Measurements from ENCODE around the gene BLM.

The BLM gene

GRCh38 chr15:90774731-90775514, 57.8 kb downstream of the BLM start:
- intact Hi-C loops (cut with DNase I), result no loop called here

DNA sequence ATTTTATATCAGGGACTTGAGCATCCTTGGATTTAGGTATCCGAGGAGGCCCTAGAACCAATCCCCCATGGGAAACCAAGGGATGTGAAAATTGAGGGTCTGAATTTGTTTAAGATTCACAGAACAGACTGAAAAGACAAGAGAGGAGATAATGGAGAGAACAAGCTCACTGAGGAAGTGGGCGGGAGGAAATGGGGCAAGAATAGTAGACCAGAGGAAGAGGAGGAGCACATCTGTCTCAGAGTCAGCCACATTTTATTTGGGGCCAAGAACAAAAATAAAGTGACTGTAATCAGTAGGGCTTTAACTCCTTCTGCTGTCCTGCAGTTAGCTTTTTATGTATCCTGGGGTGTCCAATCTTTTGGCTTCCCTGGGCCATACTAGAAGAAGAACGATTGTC, 63.8 kb downstream of the BLM start:
- intact Hi-C loops (cut with DNase I), result no loop called here
- DNase-seq, result no peak

More at GRCh38 chr15:90774731-90775514, 57.8 kb downstream of the BLM start:
- no peak for DNase-seq

GRCh38 chr15:90782442-90782841, 65.3 kb downstream of the BLM start:
- intact Hi-C loops (cut with DNase I), result no loop called here
- DNase-seq, result no peak

DNA sequence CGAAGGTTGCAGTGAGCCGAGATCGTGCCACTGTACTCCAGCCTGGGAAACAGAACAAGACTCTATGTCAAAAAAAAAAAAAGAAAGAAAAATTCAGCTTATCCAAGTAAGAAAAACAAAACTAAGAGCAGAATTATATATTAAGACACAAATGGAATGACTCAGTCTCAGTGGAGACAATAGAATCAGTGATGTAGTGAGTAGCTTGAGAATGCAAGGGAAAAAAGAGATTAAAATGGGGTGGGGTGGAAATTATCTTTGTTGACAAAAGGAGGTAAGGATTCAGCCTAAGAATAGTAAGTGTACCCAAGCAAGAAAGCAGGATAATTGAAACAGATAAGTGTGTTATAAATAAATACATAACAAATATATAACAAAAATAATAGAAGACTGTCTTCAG, 70.7 kb downstream of the BLM start:
- no peak for DNase-seq

DNA sequence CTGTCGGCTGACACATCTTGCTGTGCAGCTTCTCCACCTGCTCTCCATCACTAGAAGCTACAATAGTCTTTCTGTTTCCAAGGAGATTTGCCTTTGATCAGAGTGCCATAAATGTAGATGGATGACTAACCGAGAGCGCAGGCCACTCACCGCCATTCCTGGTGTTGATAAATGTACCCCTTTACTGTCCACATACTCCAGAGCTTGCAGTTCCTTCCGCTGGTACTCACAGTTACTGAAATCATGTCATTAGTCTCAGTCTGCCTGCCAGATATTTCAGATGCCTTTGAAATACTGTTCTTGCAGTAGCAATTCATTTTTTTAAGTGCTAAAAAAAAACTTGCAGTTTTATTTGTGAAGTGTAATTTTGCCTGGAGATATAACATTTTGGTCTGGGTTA, 72.3 kb downstream of the BLM start:
- intact Hi-C loops (cut with DNase I), result no loop called here
- peak in 1 of 10 donors; percentile 7 for DNase-seq

More for the DNA sequence above, 70.7 kb downstream of the BLM start:
- intact Hi-C loops (cut with DNase I), result no loop called here

GRCh38 chr15:90790057-90790456, 72.9 kb downstream of the BLM start:
- intact Hi-C loops (cut with DNase I), result no loop called here

DNA sequence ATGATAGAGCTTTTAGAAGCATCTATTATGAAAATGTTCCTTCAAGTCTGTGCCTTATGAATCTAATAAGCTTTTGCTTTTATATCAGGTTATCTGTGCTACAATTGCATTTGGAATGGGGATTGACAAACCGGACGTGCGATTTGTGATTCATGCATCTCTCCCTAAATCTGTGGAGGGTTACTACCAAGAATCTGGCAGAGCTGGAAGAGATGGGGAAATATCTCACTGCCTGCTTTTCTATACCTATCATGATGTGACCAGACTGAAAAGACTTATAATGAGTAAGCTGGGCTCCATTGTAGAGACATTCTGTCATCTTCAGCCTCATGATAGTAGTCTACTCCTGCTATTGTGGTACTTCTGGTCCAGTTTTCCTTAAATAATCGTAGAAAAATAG, 73.4 kb downstream of the BLM start:
- intact Hi-C loops (cut with DNase I), result no loop called here
- no peak for DNase-seq

More at GRCh38 chr15:90790057-90790456, 72.9 kb downstream of the BLM start:
- peak in 1 of 10 donors; percentile 9 for DNase-seq

DNA sequence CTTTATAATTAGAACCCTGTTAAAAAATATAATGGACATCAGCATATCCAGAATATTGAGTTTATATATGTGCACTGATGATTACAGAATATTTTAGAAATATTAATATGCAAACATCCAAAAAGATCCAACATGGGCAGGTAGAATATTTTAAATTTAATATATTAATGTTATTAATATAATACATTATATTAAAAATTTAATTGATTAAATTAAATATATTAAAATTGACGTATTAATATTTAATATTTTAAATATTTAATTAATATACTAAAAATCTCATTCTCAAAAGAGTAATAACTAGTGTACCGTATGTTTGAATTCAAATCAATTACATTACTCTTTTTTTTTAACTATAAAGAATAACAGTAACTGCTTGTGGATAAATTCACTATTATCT, 77.4 kb downstream of the BLM start:
- DNase-seq, result no peak
- intact Hi-C loops (cut with DNase I), result no loop called here

DNA sequence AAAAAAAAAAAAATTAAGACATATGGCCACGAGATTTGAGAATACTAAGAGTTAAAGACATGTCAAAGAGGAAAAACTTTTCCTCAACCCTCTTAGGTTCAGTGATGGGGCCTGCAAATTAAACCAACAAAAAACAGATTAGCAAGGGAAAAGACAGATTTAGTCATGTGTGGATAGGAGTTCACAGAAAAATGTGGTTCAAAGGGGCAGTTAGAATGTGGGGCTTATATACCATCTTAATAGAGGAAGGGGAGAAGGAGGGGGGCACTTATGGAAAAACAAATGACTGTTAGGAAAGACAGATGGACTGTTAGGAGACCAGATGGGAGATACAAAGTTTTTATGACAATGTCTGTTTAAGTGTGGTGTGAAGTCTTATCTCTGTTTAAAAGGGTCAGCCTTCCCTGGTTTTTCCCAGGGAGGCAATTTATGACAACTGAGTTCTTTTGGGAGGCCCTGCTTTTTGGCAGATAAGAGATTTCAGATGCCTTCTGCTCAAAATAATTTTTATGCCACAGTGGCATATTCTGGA, 82.6 kb downstream of the BLM start:
- intact Hi-C loops (cut with DNase I), result no loop called here

GRCh38 chr15:90801803-90802202, 84.7 kb downstream of the BLM start:
- intact Hi-C loops (cut with DNase I), result no loop called here
- no peak for DNase-seq

More for the DNA sequence above, 82.6 kb downstream of the BLM start:
- no peak for DNase-seq

DNA sequence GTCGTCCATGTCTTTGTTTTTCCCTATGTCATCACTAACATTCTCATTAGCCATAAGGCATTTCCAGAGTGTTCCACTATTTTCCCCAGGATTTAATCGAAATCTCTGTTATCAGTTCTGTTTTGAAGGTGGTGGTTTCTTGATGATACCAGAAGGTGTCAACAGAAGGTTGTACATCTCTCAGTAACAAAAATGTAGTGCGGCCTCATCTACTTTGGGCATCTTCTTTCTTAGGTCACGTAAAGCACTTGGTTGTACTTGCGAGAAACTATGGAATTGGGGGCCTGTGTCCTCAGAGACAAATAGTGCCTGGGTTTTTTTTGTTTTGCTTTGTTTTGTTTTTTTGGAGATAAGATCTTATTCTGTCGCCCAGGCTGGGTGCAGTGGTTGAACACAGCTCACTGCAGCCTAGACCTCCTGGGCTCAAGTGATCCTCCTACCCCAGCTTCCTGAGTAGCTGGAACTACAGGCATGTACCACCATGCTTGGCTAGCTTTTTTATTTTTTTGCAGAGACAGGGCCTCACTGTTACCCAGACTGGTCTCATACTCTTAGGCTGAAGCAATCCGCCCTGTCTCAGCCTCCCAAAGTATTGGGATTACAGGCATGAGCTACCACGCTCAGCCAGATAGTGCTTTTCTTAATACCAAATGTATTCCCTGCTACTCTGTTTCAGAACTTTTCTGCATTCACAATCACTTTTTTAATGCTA, 90.1 kb downstream of the BLM start:
- no peak for DNase-seq
- intact Hi-C loops (cut with DNase I), result no loop called here

GRCh38 chr15:90807786-90808086, 90.6 kb downstream of the BLM start:
- intact Hi-C loops (cut with DNase I), result no loop called here
- DNase-seq, result no peak

GRCh38 chr15:90808517-90809235, 91.5 kb downstream of the BLM start:
- DNase-seq, result no peak
- intact Hi-C loops (cut with DNase I), result no loop called here

- DNase-seq, result no peak
- intact Hi-C loops (cut with DNase I), result no loop called here
These were observed 92.4 kb downstream of the BLM start for GRCh38 chr15:90809536-90809935.

GRCh38 chr15:90810354-90810753, 93.2 kb downstream of the BLM start:
- intact Hi-C loops (cut with DNase I), result no loop called here
- DNase-seq, result no peak

GRCh38 chr15:90812171-90812957, 95.2 kb downstream of the BLM start:
- DNase-seq, result no peak
- intact Hi-C loops (cut with DNase I), result no loop called here

DNA sequence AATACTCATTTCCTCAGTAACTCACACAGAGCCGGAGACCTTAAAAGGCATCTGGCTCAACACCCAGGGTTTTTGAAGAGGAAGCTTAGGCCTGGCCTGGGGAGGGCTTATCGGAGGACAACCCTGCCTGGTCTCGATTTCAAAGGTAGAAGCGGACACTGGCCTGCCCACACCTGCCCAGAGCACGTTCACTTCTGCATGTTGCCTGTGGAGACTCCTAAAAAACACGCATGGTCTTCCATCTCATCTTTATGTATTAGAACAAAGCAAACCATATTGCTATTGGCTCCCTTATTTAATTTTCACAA, 95.8 kb downstream of the BLM start:
- DNase-seq, result no peak
- intact Hi-C loops (cut with DNase I), result no loop called here

DNA sequence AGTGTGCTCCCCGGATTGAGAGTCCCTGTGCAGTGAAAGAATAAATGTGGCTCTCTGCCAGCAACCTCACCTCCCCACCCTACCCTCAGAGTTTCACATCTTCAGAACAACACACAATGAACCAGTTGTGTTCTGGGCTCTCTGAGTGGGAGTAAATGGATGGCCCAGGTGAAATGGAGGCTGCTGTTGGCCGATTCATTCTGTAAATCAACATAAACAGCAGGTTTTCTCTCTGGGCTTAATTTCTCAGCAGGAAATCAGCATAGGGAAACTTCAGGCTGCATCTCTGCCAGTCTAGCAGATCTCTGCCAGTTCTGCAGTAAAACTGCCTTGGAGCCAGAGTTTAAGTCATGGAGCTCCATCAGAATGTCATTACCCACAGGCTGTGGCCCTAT, 96.6 kb downstream of the BLM start:
- no peak for DNase-seq
- intact Hi-C loops (cut with DNase I), result no loop called here

GRCh38 chr15:90814191-90814821, 97.2 kb downstream of the BLM start:
- DNase-seq, result peak in 8 of 10 donors; percentile 32 to 92 (median 50)
- intact Hi-C loops (cut with DNase I), result no loop called here
